Measurements from ENCODE around the gene BAZ2B. TPM values are rescaled to one million over a fixed set of nuclear protein-coding genes. Genes with fewer than 3 reads are reported as not detected.

BAZ2B gene
- total and polyA plus RNA-seq, 9 of the 15 experiments (the other 6 are each of a cell fraction or from before 2014, with no cell fraction given): 7.5 to 38.6 (median 19.8) TPM

DNA sequence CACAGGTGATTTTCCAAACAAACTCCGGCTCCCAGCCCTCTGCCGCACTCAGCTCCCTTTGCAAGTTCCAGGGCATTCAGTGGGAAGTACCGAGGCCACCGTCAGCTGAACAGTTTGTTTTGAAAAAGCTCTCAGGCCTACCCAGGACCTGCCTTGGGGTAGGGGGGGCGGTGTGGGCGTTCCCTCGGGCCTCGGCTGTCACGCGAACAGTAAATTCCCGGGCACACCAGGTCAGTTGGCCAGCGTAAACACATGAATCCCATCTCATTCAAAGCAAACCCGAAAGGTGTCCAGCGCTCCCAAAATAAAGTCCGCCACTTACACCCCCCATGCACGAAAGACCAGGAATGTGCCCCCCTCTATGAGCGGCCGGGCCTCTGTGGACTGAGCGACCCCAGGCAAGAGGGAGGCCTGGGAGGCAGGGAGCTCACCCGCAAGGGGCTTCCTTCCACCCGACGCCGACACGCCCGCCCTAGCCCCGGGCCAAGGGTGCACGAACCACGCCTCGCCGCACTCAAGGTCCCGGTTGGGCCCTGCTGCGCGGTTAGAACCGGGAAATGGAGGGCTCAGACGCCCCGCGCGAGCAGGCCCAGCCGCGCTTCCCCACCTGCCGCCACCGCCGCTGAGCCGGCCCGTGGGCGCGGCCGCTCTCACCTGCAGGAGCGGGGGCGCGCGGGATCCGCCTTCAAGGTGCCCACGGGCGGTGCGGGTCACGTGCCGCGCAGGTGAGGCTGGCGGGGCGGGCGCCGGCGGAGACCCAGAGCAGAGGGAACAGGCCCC lies 330.2 kb downstream of the BAZ2B start, which contains the start of gene WDSUB1 (continued):
- TF ChIP-seq SREBF2 (CRISPR knock-in tag; IDR thresholded peaks at IDR 0.05): no peak
- no peak for TF ChIP-seq NCOA1 (IDR thresholded peaks at IDR 0.05; ENCODE audit: low read depth)
- TF ChIP-seq HSF4 (CRISPR knock-in tag; IDR thresholded peaks at IDR 0.05; ENCODE audit: borderline replicate concordance): no peak
- TF ChIP-seq DNMT1 (IDR thresholded peaks at IDR 0.05): no peak
- no peak; the same call in 1 of the 2 replicates for TF ChIP-seq ZNF175 (CRISPR knock-in tag; IDR thresholded peaks at IDR 0.05; ENCODE audit: low read depth)
- peak; percentile 48; the same call in 1 of the 2 replicates for TF ChIP-seq ZEB2 (IDR thresholded peaks at IDR 0.05)
- TF ChIP-seq, protein P1, sequence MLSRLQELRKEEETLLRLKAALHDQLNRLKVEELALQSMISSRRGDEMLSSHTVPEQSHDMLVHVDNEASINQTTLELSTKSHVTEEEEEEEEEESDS (CRISPR knock-in tag; IDR thresholded peaks at IDR 0.05): no peak
- no peak for TF ChIP-seq ZC3H8 (IDR thresholded peaks at IDR 0.05)
- TF ChIP-seq STAT6 (CRISPR knock-in tag; IDR thresholded peaks at IDR 0.05): no peak
- TF ChIP-seq ZNF445 (CRISPR knock-in tag; IDR thresholded peaks at IDR 0.05; ENCODE audit: low read depth): no peak
- TF ChIP-seq ASH1L (IDR thresholded peaks at IDR 0.05; ENCODE audit: borderline replicate concordance, low read depth, partially characterized antibody): no peak
- TF ChIP-seq CREB3 (tag; conservative IDR thresholded peaks at IDR 0.05; ENCODE audit: low read depth): no peak
- TF ChIP-seq, protein P2, sequence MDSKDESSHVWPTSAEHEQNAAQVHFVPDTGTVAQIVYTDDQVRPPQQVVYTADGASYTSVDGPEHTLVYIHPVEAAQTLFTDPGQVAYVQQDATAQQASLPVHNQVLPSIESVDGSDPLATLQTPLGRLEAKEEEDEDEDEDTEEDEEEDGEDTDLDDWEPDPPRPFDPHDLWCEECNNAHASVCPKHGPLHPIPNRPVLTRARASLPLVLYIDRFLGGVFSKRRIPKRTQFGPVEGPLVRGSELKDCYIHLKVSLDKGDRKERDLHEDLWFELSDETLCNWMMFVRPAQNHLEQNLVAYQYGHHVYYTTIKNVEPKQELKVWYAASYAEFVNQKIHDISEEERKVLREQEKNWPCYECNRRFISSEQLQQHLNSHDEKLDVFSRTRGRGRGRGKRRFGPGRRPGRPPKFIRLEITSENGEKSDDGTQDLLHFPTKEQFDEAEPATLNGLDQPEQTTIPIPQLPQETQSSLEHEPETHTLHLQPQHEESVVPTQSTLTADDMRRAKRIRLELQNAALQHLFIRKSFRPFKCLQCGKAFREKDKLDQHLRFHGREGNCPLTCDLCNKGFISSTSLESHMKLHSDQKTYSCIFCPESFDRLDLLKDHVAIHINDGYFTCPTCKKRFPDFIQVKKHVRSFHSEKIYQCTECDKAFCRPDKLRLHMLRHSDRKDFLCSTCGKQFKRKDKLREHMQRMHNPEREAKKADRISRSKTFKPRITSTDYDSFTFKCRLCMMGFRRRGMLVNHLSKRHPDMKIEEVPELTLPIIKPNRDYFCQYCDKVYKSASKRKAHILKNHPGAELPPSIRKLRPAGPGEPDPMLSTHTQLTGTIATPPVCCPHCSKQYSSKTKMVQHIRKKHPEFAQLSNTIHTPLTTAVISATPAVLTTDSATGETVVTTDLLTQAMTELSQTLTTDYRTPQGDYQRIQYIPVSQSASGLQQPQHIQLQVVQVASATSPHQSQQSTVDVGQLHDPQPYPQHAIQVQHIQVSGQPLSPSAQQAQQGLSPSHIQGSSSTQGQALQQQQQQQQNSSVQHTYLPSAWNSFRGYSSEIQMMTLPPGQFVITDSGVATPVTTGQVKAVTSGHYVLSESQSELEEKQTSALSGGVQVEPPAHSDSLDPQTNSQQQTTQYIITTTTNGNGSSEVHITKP (IDR thresholded peaks at IDR 0.05; ENCODE audit: partially characterized antibody): peak; percentile 73
- no peak for TF ChIP-seq NCOR1 (IDR thresholded peaks at IDR 0.05)
- TF ChIP-seq, protein P3, sequence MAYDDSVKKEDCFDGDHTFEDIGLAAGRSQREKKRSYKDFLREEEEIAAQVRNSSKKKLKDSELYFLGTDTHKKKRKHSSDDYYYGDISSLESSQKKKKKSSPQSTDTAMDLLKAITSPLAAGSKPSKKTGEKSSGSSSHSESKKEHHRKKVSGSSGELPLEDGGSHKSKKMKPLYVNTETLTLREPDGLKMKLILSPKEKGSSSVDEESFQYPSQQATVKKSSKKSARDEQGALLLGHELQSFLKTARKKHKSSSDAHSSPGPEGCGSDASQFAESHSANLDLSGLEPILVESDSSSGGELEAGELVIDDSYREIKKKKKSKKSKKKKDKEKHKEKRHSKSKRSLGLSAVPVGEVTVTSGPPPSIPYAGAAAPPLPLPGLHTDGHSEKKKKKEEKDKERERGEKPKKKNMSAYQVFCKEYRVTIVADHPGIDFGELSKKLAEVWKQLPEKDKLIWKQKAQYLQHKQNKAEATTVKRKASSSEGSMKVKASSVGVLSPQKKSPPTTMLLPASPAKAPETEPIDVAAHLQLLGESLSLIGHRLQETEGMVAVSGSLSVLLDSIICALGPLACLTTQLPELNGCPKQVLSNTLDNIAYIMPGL (CRISPR knock-in tag; IDR thresholded peaks at IDR 0.05): peak; percentile 14; the same call in 1 of the 2 replicates
- TF ChIP-seq MCM2 (IDR thresholded peaks at IDR 0.05; ENCODE audit: low read depth): no peak
- TF ChIP-seq ZBTB43 (CRISPR knock-in tag; IDR thresholded peaks at IDR 0.05): no peak

Measured in K562 (cell line).